GM19395 (cell line): Measurements from ENCODE around the gene YTHDF2.

ENCODE experiments used
- ATAC-seq: cut with Tn5 transposase; IDR thresholded peaks from one replicate; pipeline ENCODE4 v1.9.1; 2021; ENCODE audit warnings: mild to moderate bottlenecking, moderate library complexity; ENCODE audit not compliant: unreplicated experiment

The YTHDF2 gene

DNA sequence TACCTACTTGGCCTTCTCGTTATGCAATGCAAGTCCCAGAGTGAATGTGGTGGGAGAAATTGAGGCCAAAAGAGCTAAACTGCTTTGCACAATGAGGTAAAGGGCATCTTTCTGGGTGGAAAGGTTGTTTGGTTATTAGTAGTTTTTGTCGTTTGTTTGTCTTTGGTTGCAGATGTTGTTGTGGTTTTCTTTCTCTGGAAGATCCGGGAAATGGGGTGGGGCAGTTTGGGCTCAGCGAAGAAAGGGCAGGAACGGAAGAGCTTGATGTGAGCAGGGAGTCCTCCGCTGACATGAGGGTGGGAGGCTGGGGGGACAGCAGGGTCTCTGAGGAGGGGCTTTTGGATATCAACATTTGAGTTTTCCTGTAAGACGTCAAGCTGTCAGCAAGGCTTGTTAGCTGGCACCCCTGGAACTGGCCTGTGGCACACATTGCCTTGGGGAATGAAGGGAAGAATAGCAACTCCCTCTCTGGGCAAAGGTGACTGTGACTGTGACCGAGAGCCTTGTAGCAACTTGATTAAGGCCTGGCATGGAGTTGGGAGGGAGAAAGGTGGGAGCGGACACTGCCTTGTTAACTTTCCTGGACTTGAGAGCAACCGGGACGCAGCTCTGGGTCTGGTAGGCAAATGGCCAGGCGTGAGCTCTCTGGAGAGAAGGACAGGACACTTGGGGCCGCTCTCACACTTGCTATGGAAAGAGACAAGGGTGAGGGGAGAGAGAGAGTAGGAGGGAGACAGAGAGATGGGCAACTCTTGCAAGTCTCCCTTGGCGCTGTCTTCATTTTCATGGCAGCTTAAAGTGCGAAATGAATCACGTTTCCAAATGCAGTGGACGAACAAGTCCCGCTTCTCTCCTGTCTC, 59.8 kb downstream of the YTHDF2 start:
- no peak for ATAC-seq

DNA sequence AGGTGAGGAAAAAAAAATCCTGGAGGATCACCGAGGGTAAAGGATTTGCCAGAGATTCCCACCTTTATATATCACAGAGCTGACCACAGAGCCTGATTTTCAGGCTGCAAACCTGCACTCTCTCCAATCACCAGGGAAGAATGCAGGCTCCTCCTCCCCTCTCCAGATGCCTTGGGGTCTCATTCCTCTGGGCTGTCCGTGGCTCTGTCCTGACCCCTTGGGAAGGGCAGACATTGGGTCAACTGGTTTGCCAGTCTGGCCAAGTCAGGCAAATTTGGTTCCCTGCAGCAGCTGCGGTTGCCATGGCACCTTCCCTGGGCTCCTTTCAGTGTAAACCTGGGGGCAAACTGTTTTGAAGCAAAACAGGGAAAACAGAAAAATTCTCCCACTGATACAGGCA, 63.6 kb downstream of the YTHDF2 start:
- no peak for ATAC-seq

DNA sequence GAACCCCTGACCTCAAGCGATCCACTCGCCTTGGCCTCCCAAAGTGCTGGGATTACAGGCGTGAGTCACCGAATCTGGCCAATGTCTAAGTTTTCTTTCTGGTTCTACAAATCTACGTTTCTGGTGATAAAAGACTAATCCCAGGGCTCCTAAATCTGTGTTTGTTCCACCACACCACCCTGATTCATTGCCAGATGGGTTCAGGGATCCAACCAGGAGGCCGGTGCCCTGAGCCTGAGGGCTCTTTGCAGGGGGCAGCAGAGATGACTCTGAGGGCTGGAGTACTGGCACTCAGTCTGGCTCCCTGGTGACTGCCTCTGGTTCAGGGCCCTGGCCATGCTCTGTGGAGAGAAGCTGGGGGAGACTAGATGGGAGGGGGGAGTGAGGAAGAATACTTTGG, 64.7 kb downstream of the YTHDF2 start:
- ATAC-seq = no peak

DNA sequence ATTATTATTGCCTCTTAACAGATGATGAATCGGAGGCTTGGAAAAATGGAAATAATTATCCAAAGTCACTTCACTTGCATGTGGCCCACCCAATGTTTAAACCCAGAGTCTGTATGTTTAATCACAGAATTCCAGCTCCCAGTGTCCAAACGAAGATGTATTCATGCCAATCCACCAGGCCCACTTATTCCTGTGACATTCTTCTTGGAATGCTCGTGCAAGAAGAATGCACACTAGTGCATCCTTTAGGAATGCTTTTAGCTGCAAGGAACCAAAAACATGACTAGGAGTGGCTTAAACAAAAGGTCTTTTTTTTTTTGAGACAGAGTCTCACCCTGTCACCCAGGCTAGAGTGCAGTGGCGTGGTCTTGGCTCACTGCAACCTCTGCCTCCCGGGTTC, 66.3 kb downstream of the YTHDF2 start:
- ATAC-seq = no peak

DNA sequence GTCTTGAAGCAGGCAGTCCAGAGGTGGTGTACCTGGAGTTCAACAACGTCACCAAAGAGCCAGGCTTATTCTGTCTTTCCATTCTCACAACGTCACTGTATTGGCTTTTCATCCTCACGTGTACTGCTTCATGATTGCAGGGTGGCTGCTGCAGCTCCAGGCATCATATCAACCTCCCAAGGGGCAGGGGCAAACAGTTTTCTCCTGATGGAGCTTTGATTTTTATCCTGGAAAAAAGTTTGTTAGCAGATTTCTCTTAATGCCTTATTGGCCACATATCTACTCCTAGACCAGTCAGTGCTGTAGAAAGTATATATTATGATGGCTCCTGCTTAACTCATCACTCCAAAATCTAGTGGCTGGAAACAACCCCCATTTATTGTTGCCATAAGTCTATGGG, 66.9 kb downstream of the YTHDF2 start:
- no peak for ATAC-seq

DNA sequence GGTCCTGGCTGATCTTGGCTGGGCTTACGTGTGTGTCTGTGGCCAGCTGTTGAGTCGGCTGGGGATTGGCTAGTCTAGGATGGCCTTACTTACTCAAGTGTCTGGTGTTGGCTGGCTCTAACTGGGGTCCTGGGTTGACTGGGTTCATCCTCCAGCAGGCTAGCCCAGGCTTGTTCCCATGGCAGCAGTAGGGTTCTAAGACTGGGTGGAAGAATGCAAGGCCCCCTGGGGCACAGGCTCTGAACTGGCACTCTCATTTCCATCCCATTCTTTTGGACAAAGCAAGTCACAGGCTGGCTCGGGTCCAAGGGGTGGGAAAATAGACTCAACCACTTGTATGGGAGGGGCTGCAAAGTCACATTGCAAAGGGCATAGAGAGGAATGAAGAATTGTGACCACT, 67.3 kb downstream of the YTHDF2 start:
- no peak for ATAC-seq

DNA sequence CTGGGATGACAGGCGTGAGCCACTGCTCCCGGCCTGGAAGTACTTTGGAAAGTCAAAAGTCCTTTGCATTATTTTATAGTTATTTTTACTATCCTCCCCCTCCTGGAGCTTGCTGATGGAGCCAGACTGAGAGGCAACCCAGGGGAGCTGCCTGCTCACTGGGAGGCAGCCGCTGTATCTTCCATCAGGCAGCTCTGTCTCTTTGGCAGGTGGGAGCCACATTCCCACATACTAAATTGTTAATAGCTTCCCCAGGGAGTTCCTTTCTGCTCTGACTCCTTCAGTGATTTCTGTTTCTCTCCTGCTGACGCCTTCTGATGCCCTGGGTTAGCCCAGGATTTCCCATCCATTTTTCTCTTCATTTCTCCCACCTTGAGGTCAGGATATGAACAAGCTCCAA, 70.3 kb downstream of the YTHDF2 start:
- ATAC-seq = no peak

DNA sequence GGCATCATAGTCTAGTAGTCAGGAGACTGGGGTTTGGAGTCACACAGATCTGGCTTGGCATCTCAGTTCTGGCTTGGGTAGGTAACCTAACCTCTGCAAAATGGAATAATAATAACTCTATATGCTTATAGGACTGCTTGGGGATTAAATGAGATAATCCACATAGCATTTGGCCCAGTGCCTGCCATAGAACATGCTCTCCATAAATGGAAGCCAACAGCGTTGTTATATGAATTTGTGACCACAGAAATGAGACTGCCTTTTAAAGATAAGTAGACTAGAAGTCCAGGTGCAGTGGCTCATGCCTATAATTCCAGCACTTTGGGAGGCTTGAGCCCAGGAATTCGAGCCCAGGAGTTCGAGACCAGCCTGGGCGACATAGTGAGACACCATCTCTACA, 71.2 kb downstream of the YTHDF2 start:
- no peak for ATAC-seq

DNA sequence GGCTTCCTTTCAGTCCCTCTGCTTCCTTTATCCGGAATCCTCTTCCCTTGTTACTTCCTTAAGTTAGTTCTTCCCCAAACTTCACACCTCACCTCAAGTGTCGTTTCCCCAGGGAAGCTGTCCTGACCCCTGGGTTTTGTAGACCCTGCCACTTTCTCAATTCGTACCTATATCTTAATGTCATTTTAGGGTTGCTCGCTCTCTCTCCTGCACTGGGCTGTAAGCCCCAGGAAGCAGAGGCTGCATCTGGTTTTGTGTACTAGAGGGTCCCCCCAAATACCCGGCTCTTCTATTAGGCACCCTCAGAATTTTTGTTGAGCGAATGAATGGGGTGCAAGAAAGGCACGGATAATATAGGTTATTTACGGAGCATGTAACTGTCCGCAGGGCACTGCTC, 74.6 kb downstream of the YTHDF2 start:
- ATAC-seq = no peak

DNA sequence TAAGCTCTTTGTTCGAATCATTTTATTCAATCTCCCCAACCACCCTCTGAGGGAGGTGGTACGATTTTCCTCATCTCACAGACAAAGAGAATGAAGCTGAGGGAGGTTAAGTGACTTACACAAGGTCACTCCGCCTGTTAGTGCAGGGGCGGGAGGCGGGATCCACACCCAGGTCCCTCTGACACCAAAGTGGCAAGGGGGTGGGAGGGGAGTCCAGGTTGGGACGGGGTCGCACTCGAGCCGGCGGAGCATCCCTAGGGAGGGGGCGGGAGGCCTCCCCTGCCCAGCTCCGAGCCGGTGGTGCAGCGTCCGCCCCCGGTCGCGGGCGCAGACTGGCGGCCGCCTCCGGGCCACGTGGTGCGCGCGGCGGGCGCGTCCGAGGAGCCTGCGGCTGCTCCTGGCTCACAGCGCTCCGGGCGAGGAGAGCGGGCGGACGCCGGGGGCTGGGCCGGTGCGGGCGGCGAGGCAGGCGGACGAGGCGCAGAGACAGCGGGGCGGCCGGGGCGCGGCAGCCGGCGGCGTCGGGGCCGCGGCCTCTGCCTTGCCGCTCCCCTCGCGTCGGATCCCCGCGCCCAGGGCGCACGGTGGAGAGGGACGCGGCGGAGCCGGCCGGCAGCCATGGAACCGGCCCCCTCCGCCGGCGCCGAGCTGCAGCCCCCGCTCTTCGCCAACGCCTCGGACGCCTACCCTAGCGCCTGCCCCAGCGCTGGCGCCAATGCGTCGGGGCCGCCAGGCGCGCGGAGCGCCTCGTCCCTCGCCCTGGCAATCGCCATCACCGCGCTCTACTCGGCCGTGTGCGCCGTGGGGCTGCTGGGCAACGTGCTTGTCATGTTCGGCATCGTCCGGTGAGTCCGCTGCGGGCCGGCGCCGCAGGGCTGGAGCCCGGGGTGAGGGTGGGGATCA, 75.3 kb downstream of the YTHDF2 start, which contains the start of gene OPRD1:
Gene OPRD1 (plus strand): TSS at position 405 of the 903 bp plus-strand sequence. CDS start 214 bp downstream, at position 619.
- no peak for ATAC-seq

DNA sequence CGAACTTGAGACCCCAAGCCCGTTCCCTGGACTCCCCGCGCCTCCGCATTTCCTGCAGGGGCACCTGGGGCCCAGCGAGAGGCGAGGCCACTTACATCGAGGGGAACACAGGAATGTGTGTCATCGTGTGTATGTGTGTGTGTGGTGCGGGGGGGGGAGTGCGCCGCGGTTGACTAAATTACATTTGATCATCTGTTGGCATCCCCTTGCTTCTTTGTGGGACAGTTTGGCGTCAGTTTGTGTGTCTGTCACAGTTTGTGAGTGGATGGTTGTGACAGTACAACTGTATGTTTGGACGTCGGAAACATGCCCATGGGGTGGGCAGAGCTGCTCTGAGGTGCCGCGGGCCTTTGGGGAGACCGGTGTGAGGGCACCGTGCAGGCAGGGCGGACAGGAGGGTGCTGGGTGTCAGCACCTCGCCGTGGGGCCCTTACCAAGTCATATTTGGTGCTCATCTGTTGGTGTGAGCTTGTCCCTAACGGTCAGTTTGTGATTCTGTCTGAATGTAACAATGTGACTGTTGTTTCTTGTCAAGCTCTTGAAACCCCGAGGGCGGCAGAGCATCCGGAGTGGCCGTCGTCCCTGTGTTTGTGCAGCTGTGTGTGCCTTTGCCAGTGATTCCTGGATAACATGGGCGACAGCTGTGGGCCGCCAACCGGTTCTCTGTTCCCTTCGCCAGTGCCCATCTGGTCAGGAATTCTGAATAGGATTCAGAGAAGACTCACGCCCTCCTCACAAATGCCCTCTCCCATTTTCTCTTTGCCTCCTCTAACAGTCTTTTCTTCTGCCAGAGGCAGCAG, 76.1 kb downstream of the YTHDF2 start:
- no peak for ATAC-seq

DNA sequence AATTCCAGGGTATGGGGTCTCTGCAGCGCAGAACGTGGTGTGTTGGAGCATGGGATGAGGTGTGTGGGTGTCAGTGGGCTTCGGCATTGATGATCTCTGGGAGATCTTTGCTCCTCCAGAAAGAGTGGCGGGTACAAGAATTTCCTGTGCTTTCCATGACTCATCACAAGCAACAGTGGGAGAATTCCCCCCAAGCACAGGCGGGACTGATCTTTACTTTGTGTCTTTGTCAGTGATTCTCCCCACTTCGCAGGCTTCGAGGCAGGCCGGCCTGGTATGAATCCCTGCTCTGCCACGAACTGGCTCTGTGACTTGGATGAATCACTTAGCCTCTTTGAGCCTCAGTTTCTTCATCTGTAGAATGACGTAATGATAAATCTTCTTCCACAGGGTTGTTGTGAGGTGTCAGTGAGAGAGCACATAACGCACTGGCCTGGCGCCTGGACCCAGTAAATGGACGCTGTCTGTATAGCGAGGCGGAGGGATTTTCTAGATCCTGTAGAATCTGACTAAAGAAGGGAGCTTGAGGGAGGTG, 77.3 kb downstream of the YTHDF2 start:
- no peak for ATAC-seq

DNA sequence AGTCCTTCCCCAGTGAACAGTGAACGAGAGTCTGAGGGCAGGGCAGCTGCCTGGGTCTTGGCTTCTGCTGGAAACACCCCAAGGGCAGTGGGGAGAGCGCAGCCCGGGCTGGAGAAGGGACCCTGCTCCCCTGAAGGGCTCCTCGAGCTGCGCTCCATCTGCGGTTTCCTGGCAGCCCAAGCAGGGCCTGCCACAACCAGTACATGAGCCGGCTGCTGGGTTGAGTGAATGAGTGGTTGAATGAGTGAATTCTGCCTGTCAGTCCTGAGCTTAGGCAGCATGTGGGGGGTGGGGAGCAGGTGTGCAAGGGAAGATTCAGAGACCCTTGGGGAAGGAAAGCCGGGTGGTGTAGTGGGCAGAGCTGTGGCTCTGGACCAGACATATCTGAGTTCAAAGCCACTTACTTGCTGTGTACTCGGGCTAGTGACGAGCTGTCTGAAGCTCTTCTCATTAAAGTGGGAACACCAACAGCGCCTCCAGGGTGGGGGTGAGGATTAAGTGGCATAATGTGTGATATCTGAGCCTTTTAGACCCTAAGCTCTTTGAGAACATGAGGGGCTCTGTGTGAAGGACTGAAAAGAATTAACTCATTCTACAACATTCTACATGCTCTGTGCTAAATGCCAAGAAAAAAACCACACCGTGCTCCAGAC, 78.9 kb downstream of the YTHDF2 start:
- ATAC-seq = no peak

DNA sequence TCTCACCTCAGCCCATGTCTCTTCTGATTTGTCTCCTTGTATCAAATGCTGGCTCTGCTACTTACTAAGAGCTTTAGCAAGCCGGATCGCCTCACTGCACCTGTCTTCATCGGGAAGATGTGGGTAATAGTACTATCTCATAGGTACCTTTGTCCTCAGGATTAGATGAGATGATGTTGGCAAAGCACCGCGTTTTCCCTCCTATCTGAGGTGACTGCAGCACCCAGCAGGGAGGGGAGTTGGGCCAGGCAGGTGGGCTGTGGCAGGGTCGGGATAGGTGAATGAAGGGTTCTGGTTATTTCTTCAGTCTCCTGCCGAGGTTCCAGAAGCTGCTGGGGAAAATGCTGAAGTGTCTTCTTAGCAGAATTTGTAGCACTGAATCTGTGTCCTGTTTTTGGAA, 80.4 kb downstream of the YTHDF2 start:
- no peak for ATAC-seq

DNA sequence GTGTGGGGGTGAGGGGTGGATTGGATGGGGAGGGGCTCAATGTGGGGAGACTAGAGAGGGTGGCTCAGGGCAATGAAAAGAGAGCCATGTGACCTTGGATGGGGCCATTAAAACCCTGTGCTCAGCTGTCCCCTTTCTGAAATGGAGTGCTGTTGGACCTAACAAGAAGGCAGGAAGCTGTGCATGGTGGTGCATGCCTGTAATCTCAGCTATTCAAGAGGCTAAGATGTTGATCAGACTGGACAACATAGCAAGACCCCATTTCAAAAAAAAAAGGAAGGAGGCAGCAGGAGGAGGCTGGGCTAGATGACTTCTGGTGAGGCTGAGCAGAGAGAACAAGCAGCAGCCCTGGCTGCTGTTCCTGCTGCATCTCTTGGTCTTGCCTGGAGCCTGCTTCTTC, 82.3 kb downstream of the YTHDF2 start:
- ATAC-seq = no peak
